RWPE2 (cell line): ENCODE measurements around the gene NAALADL2.

Source experiments
- ATAC-seq: fragments of 200-7000 bp; cut with Tn5 transposase; 3 replicates; pipeline ENCODE4 v1.9.1; 2021; ENCODE audit warnings: low read depth
- DNase-seq: peaks from one replicate; pipeline ENCODE4 v3.0.0-alpha.2; 2020; ENCODE audit warnings: low spot score
- H3K27ac ChIP-seq: fragments of 450-650 bp; 2 replicates; pipeline ENCODE4 v1.5.1; 2017; ENCODE audit warnings: mild to moderate bottlenecking; ENCODE audit not compliant: poor library complexity, severe bottlenecking
- H3K27me3 ChIP-seq: fragments of 250-450 bp; sonication (Bioruptor Pico); 2 replicates; pipeline ENCODE4 v1.5.1; 2021; ENCODE audit warnings: mild to moderate bottlenecking, moderate library complexity; ENCODE audit not compliant: insufficient read depth, poor library complexity, severe bottlenecking
- H3K36me3 ChIP-seq: fragments of 250-450 bp; sonication (Bioruptor Pico); 2 replicates; pipeline ENCODE4 v1.5.1; 2020; ENCODE audit warnings: low read depth, mild to moderate bottlenecking, moderate library complexity
- H3K4me1 ChIP-seq: fragments of 250-450 bp; sonication (Bioruptor Pico); 2 replicates; pipeline ENCODE4 v1.5.1; 2021; ENCODE audit warnings: mild to moderate bottlenecking, moderate library complexity; ENCODE audit not compliant: insufficient read depth, poor library complexity, severe bottlenecking
- H3K4me3 ChIP-seq: fragments of 250-450 bp; sonication (Bioruptor Pico); 2 replicates; pipeline ENCODE4 v1.5.1; 2021; ENCODE audit warnings: mild to moderate bottlenecking, moderate library complexity; ENCODE audit not compliant: severe bottlenecking
- H3K9me3 ChIP-seq: fragments of 250-450 bp; sonication (Bioruptor Pico); 2 replicates; pipeline ENCODE4 v1.5.1; 2021; ENCODE audit warnings: mild to moderate bottlenecking, moderate library complexity; ENCODE audit not compliant: severe bottlenecking
- TF ChIP-seq, protein P1 (sequence below): fragments of 450-650 bp; IDR thresholded peaks from one replicate; pipeline ENCODE4 v1.5.1; 2017; ENCODE audit warnings: mild to moderate bottlenecking, moderate library complexity; ENCODE audit not compliant: poor library complexity, severe bottlenecking

The NAALADL2 gene

DNA sequence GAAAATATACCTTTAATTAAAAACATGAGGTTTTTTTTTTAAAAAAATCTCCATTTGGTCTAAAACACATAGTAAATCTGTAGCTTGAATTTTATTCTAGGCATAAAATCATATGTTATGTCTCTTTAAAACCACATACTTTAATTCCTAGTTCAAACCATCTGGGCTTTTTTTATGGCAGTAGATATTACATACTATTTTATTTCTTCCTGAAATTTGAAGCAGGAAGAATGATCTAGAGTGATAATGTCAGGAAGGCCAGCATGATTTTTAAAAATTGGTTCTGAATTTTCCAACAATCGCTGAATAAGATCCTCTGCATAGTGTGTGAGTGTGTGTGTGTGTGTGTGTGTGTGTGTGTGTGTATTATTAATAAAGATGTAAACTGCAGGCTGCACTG, 420.3 kb downstream of the NAALADL2 start:
- Histone ChIP-seq H3K36me3 (no peaks in the 10 kb centered on the region), H3K9me3 (no peaks in the 10 kb centered on the region), H3K4me1 (no peaks in the 10 kb centered on the region), H3K27ac (no peak overlapping the region), H3K27me3 (no peaks in the 10 kb centered on the region), H3K4me3 (no peak overlapping the region)
- no peak for ATAC-seq
- no peak for DNase-seq
- TF ChIP-seq, protein P1, sequence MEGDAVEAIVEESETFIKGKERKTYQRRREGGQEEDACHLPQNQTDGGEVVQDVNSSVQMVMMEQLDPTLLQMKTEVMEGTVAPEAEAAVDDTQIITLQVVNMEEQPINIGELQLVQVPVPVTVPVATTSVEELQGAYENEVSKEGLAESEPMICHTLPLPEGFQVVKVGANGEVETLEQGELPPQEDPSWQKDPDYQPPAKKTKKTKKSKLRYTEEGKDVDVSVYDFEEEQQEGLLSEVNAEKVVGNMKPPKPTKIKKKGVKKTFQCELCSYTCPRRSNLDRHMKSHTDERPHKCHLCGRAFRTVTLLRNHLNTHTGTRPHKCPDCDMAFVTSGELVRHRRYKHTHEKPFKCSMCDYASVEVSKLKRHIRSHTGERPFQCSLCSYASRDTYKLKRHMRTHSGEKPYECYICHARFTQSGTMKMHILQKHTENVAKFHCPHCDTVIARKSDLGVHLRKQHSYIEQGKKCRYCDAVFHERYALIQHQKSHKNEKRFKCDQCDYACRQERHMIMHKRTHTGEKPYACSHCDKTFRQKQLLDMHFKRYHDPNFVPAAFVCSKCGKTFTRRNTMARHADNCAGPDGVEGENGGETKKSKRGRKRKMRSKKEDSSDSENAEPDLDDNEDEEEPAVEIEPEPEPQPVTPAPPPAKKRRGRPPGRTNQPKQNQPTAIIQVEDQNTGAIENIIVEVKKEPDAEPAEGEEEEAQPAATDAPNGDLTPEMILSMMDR = no peak

- TF ChIP-seq, protein P1 = no peak
- H3K36me3 ChIP-seq = no peaks in the 10 kb centered on the region
- no peak for DNase-seq
- H3K27ac ChIP-seq = no peak overlapping the region
- no peaks in the 10 kb centered on the region for H3K27me3 ChIP-seq
- ATAC-seq = no peak
- H3K9me3 ChIP-seq = no peaks in the 10 kb centered on the region
- no peak overlapping the region for H3K4me3 ChIP-seq
- H3K4me1 ChIP-seq = no peaks in the 10 kb centered on the region
Observed at GRCh38 chr3:175279911-175280310, 420.8 kb downstream of the NAALADL2 start.

DNA sequence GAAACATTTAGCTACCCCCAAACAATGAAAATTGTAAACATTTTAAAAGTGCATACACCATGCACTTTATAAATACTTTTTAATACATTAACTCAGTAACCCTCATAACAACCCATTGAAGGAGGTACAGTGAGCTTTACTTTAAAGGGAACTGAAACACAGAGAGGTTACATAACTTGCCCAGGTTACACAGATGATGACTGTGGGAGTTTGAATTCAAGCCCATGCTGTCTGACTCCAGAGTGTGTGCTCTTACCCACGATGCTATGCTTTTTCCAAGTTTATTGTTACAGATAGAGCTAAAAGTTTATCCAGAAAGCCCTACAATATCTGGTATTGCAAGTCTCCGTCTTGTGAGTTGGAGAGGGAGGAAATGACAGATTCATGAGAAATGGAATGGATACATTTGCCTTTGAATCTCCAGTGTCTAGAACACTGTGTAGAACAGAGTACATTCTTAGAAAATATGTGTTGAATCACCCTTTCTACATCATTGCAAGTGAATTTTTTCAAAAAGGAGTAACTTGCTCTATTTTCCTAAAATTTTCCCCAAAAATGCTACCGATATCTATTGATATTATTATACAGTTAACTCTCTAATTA, 428.3 kb downstream of the NAALADL2 start:
- TF ChIP-seq, protein P1 = no peak
- no peaks in the 10 kb centered on the region for H3K9me3 ChIP-seq
- DNase-seq (no peak), ATAC-seq (no peak)
- H3K4me1 ChIP-seq = no peaks in the 10 kb centered on the region
- no peak overlapping the region for H3K4me3 ChIP-seq
- no peaks in the 10 kb centered on the region for H3K27me3 ChIP-seq
- no peak overlapping the region for H3K27ac ChIP-seq
- no peaks in the 10 kb centered on the region for H3K36me3 ChIP-seq

- no peaks in the 10 kb centered on the region for H3K4me1 ChIP-seq
- no peaks in the 10 kb centered on the region for H3K27me3 ChIP-seq
- no peaks in the 10 kb centered on the region for H3K9me3 ChIP-seq
- no peak overlapping the region for H3K4me3 ChIP-seq
- DNase-seq (no peak), ATAC-seq (no peak)
- H3K36me3 ChIP-seq = no peaks in the 10 kb centered on the region
- TF ChIP-seq, protein P1 = no peak
- H3K27ac ChIP-seq = no peak overlapping the region
Observed at GRCh38 chr3:175288621-175289020, 429.5 kb downstream of the NAALADL2 start.

DNA sequence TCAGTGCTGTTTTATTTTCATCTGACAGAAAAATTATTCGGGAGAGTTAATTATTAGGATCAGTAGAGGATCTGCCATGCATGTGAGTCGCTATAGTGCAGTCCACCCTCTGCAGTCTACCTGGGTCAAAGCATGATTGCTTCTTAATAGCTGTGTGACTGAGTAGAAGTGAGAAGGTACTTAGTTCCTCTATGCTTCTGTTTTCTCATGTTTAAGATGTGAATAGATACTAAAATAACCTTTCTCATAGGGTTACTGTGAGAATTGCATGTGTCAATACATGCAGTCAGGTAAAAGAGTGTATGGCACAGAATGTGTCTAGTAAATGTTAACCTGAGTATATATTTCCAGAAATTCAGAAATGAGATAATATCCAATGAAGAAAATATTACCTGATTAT, 435.7 kb downstream of the NAALADL2 start:
- H3K4me1 ChIP-seq = no peaks in the 10 kb centered on the region
- ATAC-seq (no peak), DNase-seq (no peak)
- H3K27me3 ChIP-seq = no peaks in the 10 kb centered on the region
- H3K4me3 ChIP-seq = no peak overlapping the region
- H3K27ac ChIP-seq = no peak overlapping the region
- TF ChIP-seq, protein P1 = no peak
- no peaks in the 10 kb centered on the region for H3K36me3 ChIP-seq
- no peaks in the 10 kb centered on the region for H3K9me3 ChIP-seq
